AG09319 (cell line): ENCODE results near the gene KIF13A.

ENCODE experiments used
- DNase-seq: peaks from one replicate; pipeline ENCODE4 v3.0.0-alpha.2; 2010; ENCODE audit warnings: low read depth; ENCODE audit errors: extremely low read depth
- TF ChIP-seq, protein P1 (sequence below): IDR thresholded peaks from 2 replicates; pipeline ENCODE4 v1.5.1; 2011; ENCODE audit warnings: low read depth, mild to moderate bottlenecking, inconsistent platforms, low read length, moderate library complexity

The KIF13A gene

DNA sequence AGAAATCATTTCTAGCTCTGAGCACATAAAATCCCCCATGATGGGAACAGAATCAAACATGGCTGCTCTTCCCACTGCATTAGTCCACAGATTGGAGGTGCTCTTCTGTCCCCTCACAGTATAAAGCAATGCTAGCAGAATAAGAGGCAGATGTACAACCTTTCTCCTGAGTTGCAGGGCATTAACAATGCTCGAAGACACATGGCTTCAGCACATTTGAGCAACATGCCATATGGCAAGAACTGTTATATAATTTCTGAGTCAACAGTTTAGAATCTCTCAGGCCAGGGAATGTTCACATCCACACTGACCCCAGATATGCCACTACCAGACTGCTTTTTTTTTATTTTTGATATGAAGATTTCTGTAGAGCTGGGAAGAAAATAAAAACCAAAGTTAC is 119.6 kb downstream of the KIF13A start:
- DNase-seq, result peak; percentile 57
- TF ChIP-seq, protein P1, sequence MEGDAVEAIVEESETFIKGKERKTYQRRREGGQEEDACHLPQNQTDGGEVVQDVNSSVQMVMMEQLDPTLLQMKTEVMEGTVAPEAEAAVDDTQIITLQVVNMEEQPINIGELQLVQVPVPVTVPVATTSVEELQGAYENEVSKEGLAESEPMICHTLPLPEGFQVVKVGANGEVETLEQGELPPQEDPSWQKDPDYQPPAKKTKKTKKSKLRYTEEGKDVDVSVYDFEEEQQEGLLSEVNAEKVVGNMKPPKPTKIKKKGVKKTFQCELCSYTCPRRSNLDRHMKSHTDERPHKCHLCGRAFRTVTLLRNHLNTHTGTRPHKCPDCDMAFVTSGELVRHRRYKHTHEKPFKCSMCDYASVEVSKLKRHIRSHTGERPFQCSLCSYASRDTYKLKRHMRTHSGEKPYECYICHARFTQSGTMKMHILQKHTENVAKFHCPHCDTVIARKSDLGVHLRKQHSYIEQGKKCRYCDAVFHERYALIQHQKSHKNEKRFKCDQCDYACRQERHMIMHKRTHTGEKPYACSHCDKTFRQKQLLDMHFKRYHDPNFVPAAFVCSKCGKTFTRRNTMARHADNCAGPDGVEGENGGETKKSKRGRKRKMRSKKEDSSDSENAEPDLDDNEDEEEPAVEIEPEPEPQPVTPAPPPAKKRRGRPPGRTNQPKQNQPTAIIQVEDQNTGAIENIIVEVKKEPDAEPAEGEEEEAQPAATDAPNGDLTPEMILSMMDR, result no peak

DNA sequence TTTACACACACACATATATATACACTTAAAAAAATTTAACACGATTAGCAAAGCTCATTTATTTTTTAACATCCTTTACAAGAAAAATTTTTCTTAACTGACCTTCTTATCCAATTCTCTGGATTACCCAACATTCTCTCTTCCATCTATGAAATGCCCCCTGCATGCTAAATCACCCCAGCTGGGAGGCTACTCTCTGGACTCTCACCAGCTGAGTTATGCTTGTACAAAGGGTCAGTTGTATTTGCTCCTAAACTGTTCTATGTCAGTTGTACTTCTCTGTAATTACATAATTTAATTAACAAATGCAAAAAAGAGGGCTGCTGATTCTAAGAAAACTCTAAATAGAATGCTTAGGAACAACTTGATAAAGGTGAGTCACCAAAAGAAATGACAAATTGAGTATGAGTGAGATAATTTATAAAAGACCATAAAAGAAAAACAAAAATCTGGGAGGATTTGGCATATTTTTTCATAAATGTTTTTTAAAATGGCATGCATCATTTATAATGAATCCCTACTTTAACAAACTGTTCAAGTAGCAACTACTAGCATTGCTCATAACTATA is 120.5 kb downstream of the KIF13A start:
- DNase-seq, result no peak

DNA sequence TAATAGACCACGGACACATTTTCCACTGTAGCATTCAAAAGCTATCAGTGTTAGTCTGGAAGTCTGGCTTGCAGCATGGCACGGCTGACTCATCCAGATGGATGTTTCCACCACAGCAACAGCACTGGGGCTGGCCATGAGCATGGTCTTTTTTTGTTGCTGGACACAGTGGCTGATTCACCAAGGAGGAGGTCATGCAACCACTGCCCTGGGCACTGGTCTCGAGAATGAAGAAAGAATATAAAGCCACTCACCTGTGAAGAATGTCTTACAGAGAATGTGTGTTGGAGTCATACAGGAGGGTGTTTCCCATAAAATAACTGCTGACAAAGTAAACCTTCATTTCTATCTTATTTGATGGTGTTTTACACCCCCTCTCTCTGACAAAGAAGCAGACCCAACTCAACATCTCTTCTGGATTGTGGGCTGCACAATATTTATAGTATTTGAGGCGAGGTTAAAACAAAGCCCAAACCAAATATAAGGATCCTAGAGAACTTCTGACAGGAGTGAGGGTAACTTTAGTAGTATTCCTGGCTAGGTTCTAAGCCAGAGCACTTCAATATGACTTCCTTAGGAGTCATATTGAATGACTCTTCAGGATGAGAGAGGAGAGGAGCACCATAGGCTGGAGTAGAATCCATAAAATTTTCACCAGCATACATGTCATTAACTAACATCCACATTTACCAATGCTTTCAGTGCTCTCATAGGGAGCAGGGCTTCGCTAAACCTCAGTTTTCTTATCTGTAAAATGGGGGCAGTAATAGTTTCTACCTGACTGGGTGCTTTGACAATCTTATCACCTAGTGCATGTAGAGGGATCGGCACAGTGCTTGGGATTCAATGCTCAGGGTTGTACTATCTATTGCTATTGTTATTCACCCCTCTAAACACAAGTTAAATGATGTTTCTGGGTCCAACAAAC is 121.4 kb downstream of the KIF13A start:
- peak; percentile 72 for DNase-seq
- TF ChIP-seq, protein P1, result no peak

More for the DNA sequence above, 120.5 kb downstream of the KIF13A start:
- TF ChIP-seq, protein P1, result no peak

DNA sequence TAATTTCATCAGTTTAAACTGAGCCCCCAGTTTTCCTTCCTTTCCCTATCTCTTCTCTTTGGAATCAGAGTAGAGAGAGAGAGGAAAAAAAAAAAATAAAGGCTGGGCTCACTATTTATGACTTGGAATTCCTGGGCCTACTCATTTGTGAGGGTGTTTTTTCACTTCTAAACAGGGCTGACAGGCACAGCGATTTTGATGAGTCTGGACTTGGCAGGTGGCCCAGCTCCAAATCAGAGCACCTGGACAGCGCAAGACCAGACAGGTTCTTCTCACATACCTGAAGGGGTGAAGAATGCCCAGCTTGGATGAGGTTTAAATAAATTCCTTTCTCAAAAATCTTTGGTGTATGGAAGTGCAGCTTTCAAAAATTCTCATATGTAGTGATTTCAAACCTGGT is 122.2 kb downstream of the KIF13A start:
- no peak for DNase-seq

DNA sequence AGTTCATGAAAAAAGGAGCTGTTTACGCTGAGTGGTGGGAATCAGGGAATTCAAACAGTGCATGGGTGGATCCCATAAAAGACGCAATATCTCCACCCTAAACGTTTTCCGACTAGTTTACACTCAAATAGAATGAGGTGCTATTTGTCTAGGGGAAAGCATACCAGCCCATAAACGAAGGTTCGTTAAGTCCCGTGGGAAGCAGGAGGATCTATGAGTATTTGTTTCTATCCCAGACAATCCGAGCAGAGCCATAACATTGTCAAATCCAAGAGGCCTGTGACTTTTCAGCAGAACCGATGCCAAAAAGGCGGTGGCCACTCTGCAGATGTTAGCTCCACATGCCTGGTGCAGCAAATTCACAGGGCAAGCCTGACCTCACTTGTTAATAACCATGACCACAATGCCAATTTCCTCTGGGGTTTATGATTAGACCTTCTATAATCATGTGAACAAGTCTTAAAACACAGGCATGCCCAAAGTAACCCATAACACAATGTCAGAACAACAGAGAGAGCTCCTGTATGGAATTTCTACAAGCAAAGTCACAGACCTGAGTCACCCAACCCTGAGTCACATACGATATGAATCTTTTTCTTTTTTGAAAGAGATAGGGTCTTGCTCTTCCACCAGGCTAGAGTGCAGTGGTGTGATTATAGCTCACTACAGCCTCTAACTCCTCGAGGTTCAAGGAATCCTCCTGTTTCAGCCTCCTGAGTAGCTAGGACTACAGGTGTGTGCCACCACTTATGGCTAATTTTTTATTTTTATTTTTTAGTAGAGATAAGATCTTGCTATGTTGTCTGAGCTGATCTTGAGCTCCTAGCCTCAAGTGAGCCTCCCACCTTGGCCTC is 123.3 kb downstream of the KIF13A start:
- DNase-seq, result no peak

More for the DNA sequence above, 122.2 kb downstream of the KIF13A start:
- TF ChIP-seq, protein P1, result no peak

DNA sequence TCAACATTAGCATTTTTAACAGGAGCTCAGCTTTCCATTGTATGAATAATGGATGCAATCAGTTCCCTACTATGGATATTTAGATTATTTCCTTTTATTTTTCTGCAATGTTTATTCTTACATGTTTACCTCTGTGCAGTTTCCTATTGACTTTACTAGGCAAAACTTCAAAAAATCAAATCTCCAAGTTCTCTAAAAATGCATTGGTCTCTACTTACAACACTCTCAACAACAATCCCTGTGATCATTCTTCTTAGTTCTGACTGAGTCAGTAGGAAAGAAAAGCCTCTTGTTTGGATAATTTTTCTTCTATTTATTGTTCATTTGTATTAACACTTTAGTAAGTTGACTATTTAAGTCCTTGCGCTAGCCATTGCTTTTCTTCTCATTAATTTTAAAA is 126.1 kb downstream of the KIF13A start:
- TF ChIP-seq, protein P1, result no peak
- DNase-seq, result no peak

More for the DNA sequence above, 123.3 kb downstream of the KIF13A start:
- TF ChIP-seq, protein P1, result no peak

DNA sequence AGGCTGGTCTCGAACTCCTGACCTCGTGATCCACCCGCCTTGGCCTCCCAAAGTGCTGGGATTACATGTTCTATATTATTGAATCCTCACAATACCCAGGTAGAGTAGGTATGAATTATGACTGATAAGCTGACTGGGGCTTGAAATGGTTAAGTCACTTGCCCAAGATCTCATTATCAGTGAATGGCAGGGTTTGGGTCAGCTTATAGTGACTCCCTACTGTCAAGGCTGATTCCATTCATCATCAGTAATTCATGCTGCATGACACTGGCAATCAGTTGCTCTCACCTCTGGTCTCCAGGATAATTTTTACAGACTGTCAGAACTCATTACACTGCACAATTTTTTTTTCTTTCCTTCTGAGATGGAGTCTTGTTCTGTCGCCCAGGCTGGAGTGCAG is 127.6 kb downstream of the KIF13A start:
- TF ChIP-seq, protein P1, result no peak
- no peak for DNase-seq
